ENCODE results near the gene ZNF688. TPM values are rescaled to one million over a fixed set of nuclear protein-coding genes. Genes with fewer than 3 reads are reported as not detected.

Gene ZNF688
- total and polyA plus RNA-seq, 2 of the 8 experiments (the other 6 are each of a cell fraction or from before 2014, with no cell fraction given): 2.7 to 3.5 TPM

- Histone ChIP-seq H3K36me3 (ENCODE audit: control insufficient read depth in 2 of 4, insufficient read depth in 4 of 4, low read length in 3 of 4) (no peaks in the 10 kb centered on the region), H3K56ac (replicated peaks; ENCODE audit: insufficient read length, low read depth, low read length) (no peak overlapping the region), H2BK15ac (ENCODE audit: low read length) (no peak overlapping the region), H4K8ac (ENCODE audit: extremely low read depth, insufficient read depth, low read length) (no peak overlapping the region), H3K18ac (ENCODE audit: extremely low read depth, low read length) (no peak overlapping the region), H3K9ac (replicated peaks in 1 of 4; ENCODE audit: extremely low read depth in 1 of 4, low read depth in 3 of 4, low read length in 3 of 4) (no peak overlapping the region), H4K5ac (ENCODE audit: insufficient read length, low read depth, low read length) (no peak overlapping the region), H3K23me2 (ENCODE audit: low read depth, low read length) (peaks cover 2% of the 10 kb centered on the region; the same call in 1 of the 2 replicates), H2BK120ac (replicated peaks; ENCODE audit: low read depth, low read length) (no peak overlapping the region), H3K23ac (ENCODE audit: insufficient read length) (no peak overlapping the region), H4K91ac (replicated peaks; ENCODE audit: insufficient read length, low read length) (no peak overlapping the region), H2BK5ac (ENCODE audit: low read depth, low read length) (no peak overlapping the region), H3K27me3 (replicated peaks in 1 of 4; ENCODE audit: control insufficient read depth in 3 of 4, extremely low read depth in 1 of 4, insufficient read depth in 3 of 4, low read length in 3 of 4) (no peaks in the 10 kb centered on the region), H3K4ac (replicated peaks; ENCODE audit: insufficient read length, low read depth, low read length) (no peak overlapping the region), H3K79me2 (ENCODE audit: control insufficient read depth in 1 of 2, insufficient read depth in 2 of 2, low read length in 2 of 2) (no peaks in the 10 kb centered on the region), H3K14ac (ENCODE audit: insufficient read length) (no peak overlapping the region), H2AK5ac (ENCODE audit: low read depth, low read length) (no peak overlapping the region), H3K27ac (ENCODE audit: low read depth, low read length) (no peak overlapping the region), H3K4me1 (replicated peaks in 1 of 4; ENCODE audit: control insufficient read depth in 3 of 4, insufficient read depth in 4 of 4, low read length in 3 of 4) (peaks cover 11 to 30% (median 23%) of the 10 kb centered on the region in 4 experiments), H4K20me1 (replicated peaks in 1 of 2; ENCODE audit: control insufficient read depth in 1 of 2, insufficient read depth in 2 of 2, low read length in 2 of 2) (no peaks in the 10 kb centered on the region), H3K4me2 (ENCODE audit: insufficient read depth in 1 of 2, low read depth in 2 of 2, low read length in 2 of 2) (no peak overlapping the region), H3K4me3 (ENCODE audit: extremely low read depth in 1 of 4, insufficient read depth in 2 of 4, low read depth in 3 of 4, low read length in 4 of 4) (no peak overlapping the region), H3K9me3 (ENCODE audit: insufficient read depth in 2 of 2, low read depth in 1 of 2, low read length in 1 of 2) (no peaks in the 10 kb centered on the region), H3K79me1 (ENCODE audit: low read depth, low read length) (no peaks in the 10 kb centered on the region), H2AFZ (ENCODE audit: low read length) (no peak overlapping the region), H2BK12ac (ENCODE audit: low read depth, low read length) (0 out of 2 replicates have a peak overlapping the region, but pooled peaks have one; percentile 27), H2BK20ac (ENCODE audit: low read length) (peak overlapping the region; percentile 32; the same call in 1 of the 2 replicates)
- POLR2A ChIA-PET (ENCODE audit: partially characterized antibody): interaction anchor here (0.9 to 1.6 kb wide), 8 partner anchors 11 to 52 kb away, joined by 3 to 6 read pairs (median 3); partner anchors contain the start of gene ZNF764
- 89% methylated on average over 8 of the region's 8 CpGs; no CpG with 5 or more reads in 1 of the 2 experiments for WGBS, 2 experiments (ENCODE audit: extremely low coverage in 1 of 2, insufficient coverage in 1 of 2, insufficient read length in 1 of 2, insufficient replicate concordance in 2 of 2, low coverage in 1 of 2, low lambda C conversion rate in 2 of 2, missing lambda C conversion rate in 1 of 2)
- TF ChIP-seq MAX (IDR thresholded peaks at IDR 0.05) (no peak), RNF2 (IDR thresholded peaks at IDR 0.05; ENCODE audit: borderline replicate concordance, low read depth, low read length, missing control alignments, poor library complexity, severe bottlenecking) (no peak), CTCF (IDR thresholded peaks at IDR 0.05; ENCODE audit: control extremely low read depth in 1 of 3, insufficient read depth in 1 of 3, low read depth in 1 of 3, low read length in 3 of 3) (no peak), PHF8 (conservative IDR thresholded peaks at IDR 0.05; ENCODE audit: low read depth, low read length) (no peak)
- no peak for FAIRE-seq
- no peak for DNase-seq (ENCODE audit: low read depth in 1 of 2, low spot score in 2 of 2)
- CTCF ChIA-PET (ENCODE audit: partially characterized antibody): interaction anchor here (0.6 to 1.9 kb wide), 4 partner anchors 10 to 69 kb away, joined by 4 to 10 read pairs (median 6); no protein-coding TSS in a partner anchor
Measured at GRCh38 chr16:30546115-30546514, 25.4 kb downstream of the ZNF688 start.

Data from H1 (cell line).